ENCODE data around the gene GRIN1.

The GRIN1 gene

DNA sequence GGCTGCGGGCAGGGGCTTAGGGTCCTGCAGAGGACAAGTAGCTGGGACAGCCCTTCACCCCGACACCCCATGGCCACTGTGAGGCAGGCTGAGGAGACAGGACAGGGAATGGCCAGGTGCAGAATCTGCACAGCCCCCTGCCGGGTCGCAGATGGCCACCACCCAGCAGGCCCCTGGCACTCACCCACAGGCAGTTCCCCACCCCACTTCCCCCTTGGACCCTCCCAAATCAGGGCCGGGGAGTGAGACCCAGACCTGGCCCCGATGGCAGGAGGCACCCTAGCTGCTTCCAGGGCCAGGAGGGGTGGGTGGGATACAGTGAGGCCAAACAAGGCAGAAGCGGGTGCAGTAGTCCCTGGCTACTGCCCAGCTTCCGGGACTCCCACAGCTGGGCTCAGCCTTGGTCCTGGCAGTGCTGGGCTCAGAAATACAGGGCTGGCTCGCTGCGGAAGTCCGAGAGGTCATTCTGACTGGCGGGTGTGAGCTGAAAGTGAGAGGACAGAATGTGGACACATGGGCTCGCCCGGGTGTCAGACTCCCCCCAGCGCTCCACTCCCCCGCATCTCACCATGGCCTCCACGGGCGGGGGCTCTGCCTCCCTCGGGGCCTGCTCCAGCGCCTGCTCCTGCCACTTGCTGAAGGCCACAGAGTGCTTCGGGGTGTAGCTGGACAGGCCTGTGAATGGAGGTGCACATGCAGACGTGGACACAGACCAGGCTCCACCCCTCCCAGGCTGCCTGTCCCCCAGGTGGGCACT is 52.9 kb downstream of the GRIN1 start:
- H3K27ac ChIP-seq = peak overlapping the region; percentile 97
- TF ChIP-seq, protein P1, sequence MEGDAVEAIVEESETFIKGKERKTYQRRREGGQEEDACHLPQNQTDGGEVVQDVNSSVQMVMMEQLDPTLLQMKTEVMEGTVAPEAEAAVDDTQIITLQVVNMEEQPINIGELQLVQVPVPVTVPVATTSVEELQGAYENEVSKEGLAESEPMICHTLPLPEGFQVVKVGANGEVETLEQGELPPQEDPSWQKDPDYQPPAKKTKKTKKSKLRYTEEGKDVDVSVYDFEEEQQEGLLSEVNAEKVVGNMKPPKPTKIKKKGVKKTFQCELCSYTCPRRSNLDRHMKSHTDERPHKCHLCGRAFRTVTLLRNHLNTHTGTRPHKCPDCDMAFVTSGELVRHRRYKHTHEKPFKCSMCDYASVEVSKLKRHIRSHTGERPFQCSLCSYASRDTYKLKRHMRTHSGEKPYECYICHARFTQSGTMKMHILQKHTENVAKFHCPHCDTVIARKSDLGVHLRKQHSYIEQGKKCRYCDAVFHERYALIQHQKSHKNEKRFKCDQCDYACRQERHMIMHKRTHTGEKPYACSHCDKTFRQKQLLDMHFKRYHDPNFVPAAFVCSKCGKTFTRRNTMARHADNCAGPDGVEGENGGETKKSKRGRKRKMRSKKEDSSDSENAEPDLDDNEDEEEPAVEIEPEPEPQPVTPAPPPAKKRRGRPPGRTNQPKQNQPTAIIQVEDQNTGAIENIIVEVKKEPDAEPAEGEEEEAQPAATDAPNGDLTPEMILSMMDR (conservative IDR thresholded peaks at IDR 0.05) = no peak

GRCh38 chr9:137192448-137192780 is 53.5 kb downstream of the GRIN1 start:
- TF ChIP-seq, protein P1 (conservative IDR thresholded peaks at IDR 0.05) = no peak
- H3K27ac ChIP-seq = peak overlapping the region; percentile 97

DNA sequence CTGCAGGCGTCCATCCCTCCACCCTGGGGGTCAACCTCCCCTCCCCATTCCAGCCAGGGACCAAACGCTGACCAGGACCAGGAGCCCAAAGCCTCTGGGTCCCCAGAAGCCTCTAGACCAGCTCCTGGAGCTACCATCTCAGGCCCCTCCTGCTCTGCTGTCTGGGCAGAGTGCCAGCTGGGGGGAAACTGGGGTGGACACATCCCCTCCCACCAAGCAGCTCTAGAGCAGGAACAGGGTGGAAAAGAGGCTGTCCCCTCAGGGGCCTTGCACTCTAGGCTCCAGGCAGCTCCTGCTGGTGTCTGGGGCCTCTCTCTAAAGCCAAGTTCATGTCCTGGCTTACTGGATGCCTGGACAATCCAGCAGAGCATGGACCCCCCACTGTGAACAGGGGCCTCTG is 53.9 kb downstream of the GRIN1 start:
- TF ChIP-seq, protein P1 (conservative IDR thresholded peaks at IDR 0.05) = no peak
- H3K27ac ChIP-seq = peak overlapping the region; percentile 97; the same call in 1 of the 2 replicates

DNA sequence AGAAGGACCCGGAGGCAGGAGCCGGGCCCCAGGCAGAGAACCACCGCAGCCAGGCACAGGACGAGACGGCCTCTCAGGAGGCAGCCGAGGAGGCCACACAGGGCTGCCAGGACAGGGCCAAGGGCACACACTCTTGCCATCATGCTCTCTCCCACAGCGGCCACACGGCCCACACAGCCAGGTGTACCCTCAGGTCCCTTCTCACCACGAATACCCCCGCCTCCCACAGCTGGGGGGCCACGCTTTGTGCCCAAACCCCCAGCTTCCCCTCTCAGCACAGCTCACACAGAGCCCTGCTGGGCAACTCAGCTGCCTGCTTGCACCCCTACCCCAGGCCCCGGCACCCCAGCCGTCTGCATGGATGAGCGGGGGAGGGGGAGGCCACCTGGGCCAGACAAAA is 54.8 kb downstream of the GRIN1 start:
- H3K27ac ChIP-seq = peak overlapping the region; percentile 97
- TF ChIP-seq, protein P1 (conservative IDR thresholded peaks at IDR 0.05) = no peak

DNA sequence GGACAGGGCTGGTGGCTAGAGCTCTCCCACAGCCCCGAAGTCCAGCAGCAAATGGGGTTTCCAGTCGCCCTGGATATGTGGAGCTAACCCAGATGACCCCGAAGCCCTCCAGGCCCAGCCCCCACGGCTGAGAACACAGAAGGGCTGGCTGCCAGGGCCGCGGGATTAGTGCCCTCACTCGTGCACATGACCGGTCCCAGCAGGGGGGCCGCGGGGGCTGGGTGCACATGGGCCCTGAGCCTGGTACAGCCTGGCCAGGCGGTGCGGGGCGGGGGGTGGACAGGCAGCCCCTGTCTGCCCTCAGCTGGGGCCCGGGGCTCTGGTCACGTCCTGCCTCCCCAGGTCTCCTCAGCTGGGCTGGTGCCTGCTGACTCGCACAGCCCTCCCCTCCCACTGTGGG is 55.4 kb downstream of the GRIN1 start:
- TF ChIP-seq, protein P1 (conservative IDR thresholded peaks at IDR 0.05) = no peak
- H3K27ac ChIP-seq = peak overlapping the region; percentile 97

- H3K27ac ChIP-seq = peak overlapping the region; percentile 97
- TF ChIP-seq, protein P1 (conservative IDR thresholded peaks at IDR 0.05) = no peak
Observed at GRCh38 chr9:137194909-137195308, 56.0 kb downstream of the GRIN1 start.

DNA sequence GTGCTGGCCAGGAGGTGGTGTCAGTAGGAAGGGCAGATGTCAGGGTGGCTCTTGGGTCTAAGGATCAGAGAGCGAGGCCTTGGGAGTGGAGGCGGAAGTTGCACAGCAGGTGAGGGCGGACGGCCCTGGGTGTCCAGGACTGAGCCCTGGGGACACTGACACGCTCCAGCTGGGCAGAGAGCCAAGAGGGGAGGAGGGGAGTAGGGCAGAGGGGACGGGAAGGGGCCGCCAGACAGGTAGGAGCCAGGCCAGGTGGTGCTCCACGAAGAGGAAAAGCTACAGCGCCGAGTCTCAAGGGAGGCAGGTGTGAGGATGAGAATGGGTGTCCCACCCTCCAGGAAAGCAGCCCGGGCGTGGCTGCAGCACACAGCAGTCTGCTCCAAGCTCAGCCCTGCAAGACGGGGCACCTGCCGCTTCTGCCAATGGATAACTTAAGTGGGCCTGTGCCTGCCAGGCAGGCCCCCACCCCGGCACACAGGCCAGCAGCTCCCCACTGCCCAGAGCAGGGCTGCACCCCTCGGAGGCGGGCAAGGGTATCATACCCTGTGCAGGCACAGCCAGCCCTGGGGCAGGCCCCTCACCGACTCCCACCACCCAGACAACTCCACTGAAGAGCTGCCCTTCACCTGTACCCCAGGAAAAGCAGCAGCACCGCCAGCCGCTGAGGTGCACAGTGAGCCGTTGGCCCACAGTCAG is 56.7 kb downstream of the GRIN1 start:
- TF ChIP-seq, protein P1 (conservative IDR thresholded peaks at IDR 0.05) = no peak
- H3K27ac ChIP-seq = peak overlapping the region; percentile 97
